HEK293 (cell line): Measurements from ENCODE around the gene APOL2.
"Not testable (repeated sequence)": the region's sequence is repeated elsewhere in the genome, so short reads cannot be mapped to it uniquely, and the experiment has no call there.

Experiments
- CTCF ChIA-PET: fragments of 350-600 bp; formaldehyde crosslinking; extraction: SDS; loops from one replicate; lab custom pipeline; 2021; ENCODE audit warnings: antibody characterized with exemption; lab: Yijun Ruan, JAX
- POLR2A ChIA-PET: fragments of 300-600 bp; formaldehyde crosslinking; extraction: SDS; loops from one replicate; lab custom pipeline; 2020; ENCODE audit warnings: antibody characterized with exemption, inconsistent platforms; lab: Yijun Ruan, JAX
- H3K27ac ChIP-seq: fragments of 200-500 bp; sonication (Bioruptor generic); 2 replicates; pipeline ENCODE4 v1.5.1; 2014; ENCODE audit warnings: low read depth, low read length, control low read depth, inconsistent platforms; ENCODE audit errors: extremely low read depth
- H3K36me3 ChIP-seq, 2 experiments: fragments of 200-500 bp in 1 of 2; sonication (Bioruptor generic) in 1 of 2; 1 replicate in 1 of 2; 2 replicates in 1 of 2; pipeline ENCODE4 v1.5.1; 2014 to 2017; ENCODE audit warnings: inconsistent platforms in 2 of 2, low read length in 2 of 2; ENCODE audit not compliant: control insufficient read depth in 2 of 2, insufficient read depth in 1 of 2
- H3K4me1 ChIP-seq: fragments of 200-500 bp; sonication (Bioruptor generic); 2 replicates; pipeline ENCODE4 v1.5.1; 2014; ENCODE audit warnings: mild to moderate bottlenecking, low read length, inconsistent platforms; ENCODE audit not compliant: control insufficient read depth, insufficient read depth
- H3K4me3 ChIP-seq: 2 replicates; pipeline ENCODE4 v1.5.1; 2011; ENCODE audit warnings: low read depth, mild to moderate bottlenecking, control low read depth, low read length, moderate library complexity
- H3K9me3 ChIP-seq: fragments of 200-500 bp; sonication (Bioruptor generic); 2 replicates; pipeline ENCODE4 v1.5.1; 2014; ENCODE audit warnings: low read depth, low read length, inconsistent platforms; ENCODE audit not compliant: control insufficient read depth, insufficient read depth
- CTCF ChIP-seq: fragments of 450-650 bp; formaldehyde crosslinking; IDR thresholded peaks from 2 replicates; pipeline ENCODE4 v1.5.1; 2016; ENCODE audit warnings: missing biosample characterization, missing genetic modification characterization
- EGR2 ChIP-seq: fragments of 450-650 bp; formaldehyde crosslinking; IDR thresholded peaks from 2 replicates; pipeline ENCODE4 v1.5.1; 2016; ENCODE audit warnings: low read depth, missing biosample characterization, missing genetic modification characterization
- KLF16 ChIP-seq: fragments of 450-650 bp; formaldehyde crosslinking; IDR thresholded peaks from 2 replicates; pipeline ENCODE4 v1.5.1; 2017; ENCODE audit warnings: missing biosample characterization, missing genetic modification characterization
- SCRT1 ChIP-seq: fragments of 450-650 bp; formaldehyde crosslinking; IDR thresholded peaks from 2 replicates; pipeline ENCODE4 v1.5.1; 2016; ENCODE audit warnings: missing biosample characterization, missing genetic modification characterization, borderline replicate concordance
- SCRT2 ChIP-seq: fragments of 450-650 bp; formaldehyde crosslinking; IDR thresholded peaks from 2 replicates; pipeline ENCODE4 v1.5.1; 2016; ENCODE audit warnings: missing biosample characterization, missing genetic modification characterization
- ZBTB17 ChIP-seq: fragments of 450-650 bp; formaldehyde crosslinking; IDR thresholded peaks from 2 replicates; pipeline ENCODE4 v1.5.1; 2016; ENCODE audit warnings: missing biosample characterization, missing genetic modification characterization
- ZEB2 ChIP-seq: fragments of 450-650 bp; formaldehyde crosslinking; IDR thresholded peaks from 2 replicates; pipeline ENCODE4 v1.5.1; 2016; ENCODE audit warnings: missing biosample characterization, missing genetic modification characterization
- ZFP3 ChIP-seq: fragments of 450-650 bp; formaldehyde crosslinking; IDR thresholded peaks from 2 replicates; pipeline ENCODE4 v1.5.1; 2016; ENCODE audit warnings: low read depth, missing biosample characterization, missing genetic modification characterization
- ZFP37 ChIP-seq: fragments of 450-650 bp; formaldehyde crosslinking; IDR thresholded peaks from 2 replicates; pipeline ENCODE4 v1.5.1; 2016; ENCODE audit warnings: missing biosample characterization, missing genetic modification characterization
- ZNF146 ChIP-seq: fragments of 450-650 bp; formaldehyde crosslinking; IDR thresholded peaks from 2 replicates; pipeline ENCODE4 v1.5.1; 2016; ENCODE audit warnings: missing biosample characterization, missing genetic modification characterization
- ZNF184 ChIP-seq: fragments of 450-650 bp; IDR thresholded peaks from 2 replicates; pipeline ENCODE4 v1.5.1; 2018; ENCODE audit warnings: missing biosample characterization, mild to moderate bottlenecking, missing genetic modification characterization
- ZNF2 ChIP-seq: fragments of 450-650 bp; formaldehyde crosslinking; IDR thresholded peaks from 2 replicates; pipeline ENCODE4 v1.5.1; 2016; ENCODE audit warnings: missing biosample characterization, missing genetic modification characterization
- ZNF621 ChIP-seq: fragments of 450-650 bp; formaldehyde crosslinking; IDR thresholded peaks from 2 replicates; pipeline ENCODE4 v1.5.1; 2017; ENCODE audit warnings: missing biosample characterization, missing genetic modification characterization
- ZNF639 ChIP-seq: fragments of 450-650 bp; formaldehyde crosslinking; IDR thresholded peaks from 2 replicates; pipeline ENCODE4 v1.5.1; 2016; ENCODE audit warnings: missing biosample characterization, missing genetic modification characterization
- ZSCAN30 ChIP-seq: fragments of 450-650 bp; IDR thresholded peaks from 2 replicates; pipeline ENCODE4 v1.5.1; 2018; ENCODE audit warnings: missing biosample characterization, mild to moderate bottlenecking, missing genetic modification characterization, moderate library complexity

The APOL2 gene

GRCh38 chr22:36205573-36205972 is 33.8 kb downstream of the APOL2 start:
- POLR2A ChIA-PET, H3K27ac ChIP-seq, H3K36me3 ChIP-seq, H3K4me1 ChIP-seq, H3K4me3 ChIP-seq, H3K9me3 ChIP-seq: not testable (repeated sequence)
- CTCF ChIA-PET: interaction anchor here (0.7 kb wide), 1 partner anchor 25 kb away, joined by 4 read pairs; no protein-coding TSS in a partner anchor

- no peak overlapping the region for H3K4me3 ChIP-seq
- TF ChIP-seq KLF16 (tag by site-specific recombination) (no peak), ZNF146 (tag by site-specific recombination) (no peak), CTCF (tag by site-specific recombination) (no peak), ZNF621 (tag by site-specific recombination) (no peak), ZEB2 (tag by site-specific recombination) (no peak)
- no peak overlapping the region for H3K27ac ChIP-seq
- H3K36me3 ChIP-seq: no peaks in the 10 kb centered on the region
- CTCF ChIA-PET: interaction anchor here (0.7 to 3.0 kb wide), 4 partner anchors 9 to 891 kb away, joined by 3 to 13 read pairs (median 4); no protein-coding TSS in a partner anchor
- no peaks in the 10 kb centered on the region for H3K9me3 ChIP-seq
- POLR2A ChIA-PET: interaction anchor here (0.7 to 1.5 kb wide), 3 partner anchors 9 to 618 kb away, joined by 3 to 4 read pairs (median 3); no protein-coding TSS in a partner anchor
- H3K4me1 ChIP-seq: no peaks in the 10 kb centered on the region
Measured at GRCh38 chr22:36204632-36205015, 34.7 kb downstream of the APOL2 start.

GRCh38 chr22:36204001-36204631 is 35.2 kb downstream of the APOL2 start:
- Histone ChIP-seq H3K27ac (no peak overlapping the region), H3K4me3 (no peak overlapping the region), H3K4me1 (no peaks in the 10 kb centered on the region), H3K9me3 (no peaks in the 10 kb centered on the region), H3K36me3 (no peaks in the 10 kb centered on the region)
- POLR2A ChIA-PET: interaction anchor here (0.7 to 1.5 kb wide), 3 partner anchors 8 to 618 kb away, joined by 3 to 4 read pairs (median 3); no protein-coding TSS in a partner anchor
- no peak for TF ChIP-seq EGR2
- TF ChIP-seq ZFP37: no peak
- TF ChIP-seq ZFP3 (tag by site-specific recombination): no peak
- no peak for TF ChIP-seq ZNF639
- TF ChIP-seq ZNF2 (tag by site-specific recombination): no peak
- CTCF ChIA-PET: interaction anchor here (0.7 to 3.0 kb wide), 5 partner anchors 9 to 890 kb away, joined by 3 to 13 read pairs (median 3); no protein-coding TSS in a partner anchor

- H3K4me3 ChIP-seq, H3K36me3 ChIP-seq, H3K4me1 ChIP-seq, H3K9me3 ChIP-seq, POLR2A ChIA-PET, H3K27ac ChIP-seq: not testable (repeated sequence)
- CTCF ChIA-PET: interaction anchor here (0.6 to 3.0 kb wide), 5 partner anchors 18 to 83 kb away, joined by 3 to 13 read pairs (median 3); no protein-coding TSS in a partner anchor
Measured at GRCh38 chr22:36203441-36203840, 35.9 kb downstream of the APOL2 start.

GRCh38 chr22:36202906-36203305 is 36.4 kb downstream of the APOL2 start:
- H3K4me3 ChIP-seq, H3K36me3 ChIP-seq, H3K27ac ChIP-seq, H3K4me1 ChIP-seq, POLR2A ChIA-PET, H3K9me3 ChIP-seq: not testable (repeated sequence)
- CTCF ChIA-PET: interaction anchor here (0.6 to 3.0 kb wide), 6 partner anchors 19 to 409 kb away, joined by 3 to 13 read pairs (median 3); no protein-coding TSS in a partner anchor
- TF ChIP-seq ZSCAN30 (peak; percentile 54; the same call in 1 of the 2 replicates), ZNF184 (tag by site-specific recombination) (peak; percentile 97), SCRT2 (tag by site-specific recombination) (peak; percentile 95), ZBTB17 (peak; percentile 34; the same call in 1 of the 2 replicates), SCRT1 (tag by site-specific recombination) (peak; percentile 71; the same call in 1 of the 2 replicates)
